Stimulated activated naive CD4-positive, alpha-beta T cell treated with Interleukin-2 at 50 U/mL for 16 hours (primary cell): Measurements from ENCODE around the gene BCL11B.

Source experiments
- DNase-seq: peaks from one replicate; lab custom pipeline; 2025; lab: John Stamatoyannopoulos, UW

The BCL11B gene

GRCh38 chr14:99159341-99160340, 112.4 kb downstream of the BCL11B start:
- DNase-seq, result no peak

GRCh38 chr14:99158646-99159165, 113.3 kb downstream of the BCL11B start:
- DNase-seq, result no peak

DNA sequence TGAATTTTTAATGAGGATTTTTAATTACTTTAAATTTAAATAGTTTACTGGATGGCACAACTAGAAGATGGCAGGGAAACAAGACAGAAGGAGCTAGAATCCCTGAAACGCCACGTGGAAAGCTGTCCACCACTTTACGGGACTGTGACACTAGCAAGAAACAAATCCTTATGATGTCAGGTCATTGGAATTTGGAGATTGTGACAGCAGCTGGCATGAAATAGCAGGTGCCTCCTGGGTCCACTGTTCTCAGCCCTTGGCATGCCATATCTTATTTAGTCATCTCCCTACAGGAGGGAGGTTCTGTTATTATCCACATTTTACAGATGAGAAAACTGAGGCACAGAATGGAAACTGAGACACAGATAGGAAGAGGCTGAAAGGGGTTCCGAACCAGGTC, 113.8 kb downstream of the BCL11B start:
- no peak for DNase-seq

GRCh38 chr14:99157676-99158075, 114.3 kb downstream of the BCL11B start:
- no peak for DNase-seq

DNA sequence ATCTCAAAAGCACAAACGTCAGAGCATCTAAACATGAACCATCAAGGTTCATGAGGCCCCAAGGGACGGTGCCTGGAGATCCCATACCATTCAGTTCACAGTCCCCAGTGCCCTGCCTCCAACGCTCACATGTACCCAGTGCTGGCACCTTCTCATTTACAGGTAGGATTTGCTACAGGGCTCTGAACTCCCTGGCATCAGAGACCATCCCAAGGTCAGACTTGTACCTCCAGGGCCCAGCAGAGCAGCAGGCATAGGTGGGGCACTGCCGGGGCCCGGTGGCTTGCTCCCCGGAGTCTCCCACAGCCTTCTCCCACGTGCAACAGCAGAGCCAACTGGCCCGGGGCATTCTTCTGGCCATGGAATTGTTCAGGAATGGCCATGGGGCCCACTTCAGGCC, 114.8 kb downstream of the BCL11B start:
- no peak for DNase-seq

- DNase-seq, result no peak
Measured at GRCh38 chr14:99156814-99157213, 115.2 kb downstream of the BCL11B start.

- DNase-seq, result no peak
Measured at GRCh38 chr14:99156090-99156425, 115.9 kb downstream of the BCL11B start.

GRCh38 chr14:99155173-99156089, 116.6 kb downstream of the BCL11B start:
- DNase-seq, result no peak

DNA sequence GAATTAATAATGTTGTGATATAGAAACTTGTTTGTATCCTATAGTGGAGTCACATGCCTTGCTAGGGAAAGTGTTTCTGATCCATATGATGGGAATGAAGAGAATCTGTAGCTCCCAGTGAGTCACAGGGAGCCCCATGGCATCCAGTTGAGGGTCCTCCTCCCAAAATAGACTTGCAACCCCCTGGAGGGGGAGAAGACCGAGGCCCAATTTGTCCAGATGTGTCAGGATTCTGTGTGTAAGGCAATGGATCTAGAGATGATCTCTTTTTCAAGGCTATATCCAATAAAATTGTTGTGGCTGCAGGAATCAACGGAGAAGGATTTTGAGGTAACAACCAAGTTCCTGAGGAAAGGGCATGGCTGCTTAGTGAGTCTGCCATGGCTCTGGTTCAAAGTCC, 121.8 kb downstream of the BCL11B start:
- DNase-seq, result no peak

DNA sequence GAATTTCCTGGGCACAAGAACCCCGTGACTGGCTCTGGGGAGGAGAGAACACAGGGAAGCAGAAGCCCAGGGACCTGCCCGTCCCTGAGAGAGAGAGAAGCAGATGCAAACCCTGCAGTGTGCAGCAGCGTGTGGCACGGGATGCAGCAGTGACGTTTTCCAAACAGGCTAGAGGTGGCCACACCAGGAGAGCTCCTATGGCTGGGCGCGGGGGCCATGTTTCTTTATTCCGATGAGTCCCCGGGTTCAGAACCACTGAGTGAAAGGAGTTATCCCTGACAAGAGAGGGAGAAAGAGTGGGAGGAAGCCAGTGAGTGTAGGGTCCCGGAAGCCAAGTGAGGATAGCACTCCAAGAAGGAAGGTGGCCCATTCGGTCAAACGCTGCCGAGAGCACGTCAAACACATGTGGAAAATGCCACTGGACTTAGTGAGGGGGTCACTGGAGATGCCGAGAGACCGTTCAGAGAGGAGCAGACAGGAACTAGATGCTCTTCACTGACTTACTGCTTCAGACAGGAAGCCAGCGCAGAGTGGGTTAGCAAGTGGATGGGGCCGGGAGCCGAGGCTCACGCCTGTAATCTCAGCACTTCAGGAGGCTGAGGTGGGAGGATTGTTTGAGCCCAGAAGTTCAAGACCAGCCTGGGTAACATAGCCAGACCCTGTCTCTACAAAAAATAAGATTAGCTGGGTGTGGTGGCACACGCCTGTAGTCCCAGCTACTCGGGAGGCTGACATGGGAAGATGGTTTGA, 123.0 kb downstream of the BCL11B start:
- no peak for DNase-seq

- DNase-seq, result no peak
Measured at GRCh38 chr14:99148131-99148530, 123.9 kb downstream of the BCL11B start.

DNA sequence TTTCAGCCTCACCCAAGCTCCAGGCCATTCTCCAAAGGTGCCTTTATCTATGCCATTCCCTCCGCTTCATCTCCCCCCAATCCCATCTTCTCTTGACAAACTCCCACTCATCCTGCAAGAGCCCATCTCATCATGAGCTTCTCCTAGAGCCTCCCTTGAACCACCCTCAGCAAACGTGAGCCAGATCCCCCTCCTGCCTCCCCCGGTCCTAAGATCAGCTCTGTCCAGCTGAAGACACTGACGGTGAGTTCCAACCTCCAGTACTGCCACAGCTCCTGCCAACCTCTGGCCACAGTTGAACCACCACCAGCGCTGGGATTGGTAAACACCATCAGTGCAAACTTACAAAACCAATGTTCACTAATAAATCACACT, 124.6 kb downstream of the BCL11B start:
- DNase-seq, result no peak

DNA sequence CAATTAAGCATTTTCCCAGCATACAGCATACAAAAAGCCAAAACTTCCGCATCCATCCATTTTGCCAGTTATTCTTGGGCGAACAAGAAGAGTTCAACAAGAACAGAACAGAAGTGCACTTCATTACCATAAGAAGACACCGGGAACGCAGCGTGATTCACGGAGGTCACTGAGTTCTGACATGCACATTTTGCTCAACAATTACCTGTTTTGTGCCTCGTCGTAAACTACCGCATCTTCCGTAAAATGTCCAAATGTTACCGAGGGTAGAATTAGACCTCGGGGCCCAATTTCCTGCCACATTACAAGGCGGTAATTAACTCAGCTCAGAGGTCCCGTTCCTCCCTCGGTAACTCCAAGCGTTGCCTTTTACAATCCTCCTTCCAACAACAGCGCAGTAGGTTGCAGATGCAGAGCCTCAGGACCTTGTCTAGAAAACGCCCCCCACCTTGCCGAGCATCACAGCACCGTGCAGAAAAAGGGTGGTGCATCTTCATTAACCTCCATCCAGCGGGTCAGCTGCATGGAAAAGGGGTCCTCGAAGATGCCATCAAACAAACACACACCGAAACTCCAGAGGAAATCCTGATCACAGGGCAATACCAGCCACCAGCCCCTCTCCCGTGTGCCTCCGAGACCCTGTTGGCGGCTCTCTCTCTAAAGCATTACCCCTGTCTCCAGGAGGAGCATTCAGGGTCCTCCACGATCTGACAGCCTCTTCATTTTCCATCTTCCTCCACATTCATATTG, 125.2 kb downstream of the BCL11B start:
- no peak for DNase-seq

DNA sequence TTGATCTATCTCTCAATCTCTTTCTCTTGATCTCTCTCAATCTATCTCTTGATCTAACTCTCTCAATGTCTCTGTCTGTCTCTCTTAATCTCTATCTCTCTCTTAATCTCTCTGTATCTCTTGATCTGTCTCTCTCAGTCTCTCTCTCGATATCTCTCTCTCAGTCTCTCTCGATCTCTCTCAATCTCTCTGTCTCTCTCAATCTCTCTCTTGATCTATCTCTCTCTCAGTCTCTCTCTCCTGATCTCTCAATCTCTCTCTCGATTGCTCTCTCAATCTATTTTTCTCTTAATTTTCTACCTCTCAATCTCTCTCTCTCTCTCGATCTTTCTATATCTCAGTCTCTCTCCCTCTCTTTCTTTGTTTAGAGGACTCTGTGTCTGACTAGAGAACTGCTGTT, 126.7 kb downstream of the BCL11B start:
- DNase-seq, result no peak

DNA sequence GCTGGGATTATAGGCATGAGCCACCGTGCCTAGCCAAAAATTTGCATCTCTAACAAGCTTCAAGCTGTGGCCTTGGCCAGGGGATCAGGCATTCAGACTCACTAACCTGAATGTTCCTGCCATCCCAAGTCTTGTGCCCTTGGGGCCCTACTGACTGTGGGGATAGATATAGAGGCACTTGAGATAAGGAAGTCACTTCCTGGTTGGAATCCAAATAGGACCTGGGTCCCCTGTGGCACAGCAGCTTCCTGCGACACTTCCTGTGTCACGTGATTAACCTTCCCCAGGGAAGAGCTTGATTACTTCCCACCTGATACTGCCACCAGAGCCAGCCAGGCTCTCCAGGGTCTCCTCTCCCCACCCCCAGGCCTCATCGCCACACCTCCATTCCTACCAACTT, 128.2 kb downstream of the BCL11B start:
- DNase-seq, result no peak

- no peak for DNase-seq
Measured at GRCh38 chr14:99143126-99143525, 128.9 kb downstream of the BCL11B start.

- no peak for DNase-seq
Measured at GRCh38 chr14:99141236-99141635, 130.8 kb downstream of the BCL11B start.

DNA sequence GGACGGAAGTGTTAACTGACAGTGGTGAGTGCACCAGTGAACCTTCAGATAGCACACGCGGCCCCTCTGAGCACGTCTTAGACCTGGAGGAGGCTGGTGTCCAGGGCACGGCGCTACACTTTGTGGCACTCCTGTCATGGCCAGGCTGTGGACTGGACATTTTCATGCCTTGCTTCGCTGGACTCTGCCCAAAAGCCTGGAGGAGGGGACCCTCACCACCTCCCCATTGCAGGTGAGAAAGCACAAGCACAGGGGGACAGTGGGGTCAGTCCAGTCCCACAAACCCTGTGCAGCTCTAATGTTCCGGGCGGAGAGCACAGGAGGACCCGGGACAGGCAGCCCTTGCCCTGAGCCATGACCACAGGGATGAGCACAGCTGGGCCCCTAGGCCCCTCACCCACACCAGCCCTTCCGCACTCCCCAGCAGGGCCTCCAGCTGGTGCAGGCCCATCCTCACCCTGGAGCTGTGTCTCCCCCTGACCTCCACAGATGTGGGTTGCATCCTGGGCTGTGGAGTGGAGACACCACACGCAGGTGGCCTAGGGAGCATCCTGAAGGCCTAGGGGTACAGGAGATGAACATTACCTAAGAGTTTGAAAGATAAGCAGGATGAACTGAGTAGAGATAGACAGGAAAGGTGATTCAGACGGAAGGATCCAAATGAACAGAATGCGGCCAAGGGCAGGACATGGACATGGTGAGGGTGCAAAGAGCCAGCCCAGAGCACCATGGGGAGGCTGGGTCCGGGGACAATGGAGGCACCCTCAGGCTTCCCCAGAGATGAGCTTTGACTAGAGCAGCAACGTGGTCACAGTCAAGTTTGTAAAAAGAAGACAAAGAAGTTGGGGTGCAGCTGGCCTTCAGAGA, 132.8 kb downstream of the BCL11B start:
- DNase-seq, result no peak

DNA sequence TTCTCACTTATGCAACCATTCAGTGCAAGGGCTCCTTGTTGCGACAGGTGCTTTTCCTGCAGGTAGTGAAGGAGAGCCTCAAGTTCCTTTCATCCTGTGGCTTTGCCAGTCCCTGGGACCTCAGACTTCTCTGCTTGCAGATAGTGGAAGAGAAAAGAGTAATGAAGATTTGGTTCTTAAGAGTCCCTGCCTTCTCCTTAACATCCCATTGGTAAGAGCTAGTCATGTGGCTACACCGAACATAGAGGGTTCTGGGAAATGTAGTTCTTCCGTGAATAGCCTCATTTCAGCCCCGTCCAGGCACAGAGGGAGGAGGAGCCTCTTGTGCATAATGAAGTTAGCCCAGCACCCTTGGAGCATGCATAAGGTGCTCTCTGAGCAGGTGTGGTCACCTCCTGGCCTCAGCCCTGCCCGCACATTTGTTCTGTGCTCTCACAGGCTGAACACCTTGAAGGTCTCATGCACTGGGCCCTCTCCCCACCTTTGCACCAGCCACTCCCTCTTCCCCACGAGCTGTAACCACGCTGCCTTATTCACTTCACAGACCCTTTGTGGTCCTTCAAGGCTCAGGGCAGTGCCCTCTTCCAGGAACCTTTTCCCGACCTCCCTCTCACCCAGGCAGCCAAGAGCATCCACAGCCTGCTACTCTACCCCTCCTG, 134.0 kb downstream of the BCL11B start:
- DNase-seq, result no peak
